HepG2 (cell line): Measurements from ENCODE around the gene PTGER4. TPM values are rescaled to one million over a fixed set of nuclear protein-coding genes. Genes with fewer than 3 reads are reported as not detected.

ENCODE experiments used
- ARID4A ChIP-seq: sonication (generic); formaldehyde crosslinking; IDR thresholded peaks from 2 replicates; pipeline ENCODE4 v1.5.0; 2020; ENCODE audit warnings: mild to moderate bottlenecking, missing genetic modification reagents, borderline replicate concordance
- FUBP1 ChIP-seq: sonication (generic); formaldehyde crosslinking; IDR thresholded peaks from 2 replicates; pipeline ENCODE4 v1.5.1; 2020; ENCODE audit warnings: missing genetic modification reagents, mild to moderate bottlenecking, borderline replicate concordance
- NR2F6 ChIP-seq, 2 experiments: IDR thresholded peaks; 2 replicates each; pipeline ENCODE4 v1.6.1; 2016; ENCODE audit warnings: antibody characterized with exemption in 1 of 2, mild to moderate bottlenecking in 1 of 2
- SP140L ChIP-seq: sonication (generic); formaldehyde crosslinking; IDR thresholded peaks from 2 replicates; pipeline ENCODE4 v1.4.0; 2020; ENCODE audit warnings: missing genetic modification reagents, borderline replicate concordance
- SSRP1 ChIP-seq: IDR thresholded peaks from 2 replicates; pipeline ENCODE4 v1.6.1; 2016; ENCODE audit warnings: control low read depth
- TBX3 ChIP-seq: fragments of 450-650 bp; IDR thresholded peaks from 2 replicates; pipeline ENCODE4 v1.6.1; 2017; ENCODE audit warnings: antibody characterized with exemption, mild to moderate bottlenecking, inconsistent platforms, borderline replicate concordance
- ZFP82 ChIP-seq: sonication (generic); formaldehyde crosslinking; IDR thresholded peaks from 2 replicates; pipeline ENCODE4 v1.5.1; 2020; ENCODE audit warnings: mild to moderate bottlenecking, missing genetic modification reagents, borderline replicate concordance
- ZNF446 ChIP-seq: sonication (generic); formaldehyde crosslinking; IDR thresholded peaks from 2 replicates; pipeline ENCODE4 v1.5.0; 2020; ENCODE audit warnings: mild to moderate bottlenecking, missing genetic modification reagents
- ZNF724P ChIP-seq: sonication (generic); formaldehyde crosslinking; IDR thresholded peaks from 2 replicates; pipeline ENCODE4 v1.8.0; 2022; ENCODE audit warnings: missing genetic modification reagents, borderline replicate concordance
- polyA plus RNA-seq, 8 experiments: library from polyadenylated mRNA; depleted of rRNA in 3 of 8; stranded (reverse) in 7 of 8; unstranded in 1 of 8; fragments of >200 nt; fragmentation: Illumina TruSeq in 4 of 8; extraction: Trizol in 4 of 8; gene quantifications; 2 replicates each; pipeline versions ENCODE4 v1.2.1 to v1.2.3, GENCODE V29; 2011 to 2016; ENCODE audit warnings: low read depth in 4 of 8, missing spikeins in 1 of 8, mixed read lengths in 1 of 8; ENCODE audit not compliant: insufficient read depth in 1 of 8
- total RNA-seq, 5 experiments: library from RNA; depleted of rRNA; stranded (reverse); fragments of >200 nt; fragmentation: Illumina TruSeq; extraction: Trizol; gene quantifications; 2 replicates each; pipeline ENCODE4 v1.2.3, GENCODE V29; 2016; ENCODE audit warnings: low read depth in 1 of 5
- TF ChIP-seq, protein P1 (sequence below): sonication (generic); formaldehyde crosslinking; IDR thresholded peaks from 2 replicates; pipeline ENCODE4 v1.4.0; 2020; ENCODE audit warnings: mild to moderate bottlenecking, missing genetic modification reagents
- TF ChIP-seq, protein P2 (sequence below): IDR thresholded peaks from 2 replicates; pipeline ENCODE4 v1.6.1; 2018; ENCODE audit warnings: missing genetic modification reagents

Gene PTGER4
- total and polyA plus RNA-seq, 2 of the 13 experiments (the other 11 are each of a cell fraction or from before 2014, with no cell fraction given) = 0.01 to 0.11 TPM

- TF ChIP-seq TBX3 (no peak), FUBP1 (CRISPR knock-in tag) (no peak), NR2F6 (IDR thresholded peaks at IDR 0.05) (no peak), NR2F6 (CRISPR knock-in tag; IDR thresholded peaks at IDR 0.05) (no peak), ZNF724P (CRISPR knock-in tag) (no peak), ZNF446 (CRISPR knock-in tag) (no peak), SP140L (CRISPR knock-in tag) (no peak), ARID4A (no peak), SSRP1 (CRISPR knock-in tag) (no peak), ZFP82 (CRISPR knock-in tag) (no peak)
- TF ChIP-seq, protein P1, sequence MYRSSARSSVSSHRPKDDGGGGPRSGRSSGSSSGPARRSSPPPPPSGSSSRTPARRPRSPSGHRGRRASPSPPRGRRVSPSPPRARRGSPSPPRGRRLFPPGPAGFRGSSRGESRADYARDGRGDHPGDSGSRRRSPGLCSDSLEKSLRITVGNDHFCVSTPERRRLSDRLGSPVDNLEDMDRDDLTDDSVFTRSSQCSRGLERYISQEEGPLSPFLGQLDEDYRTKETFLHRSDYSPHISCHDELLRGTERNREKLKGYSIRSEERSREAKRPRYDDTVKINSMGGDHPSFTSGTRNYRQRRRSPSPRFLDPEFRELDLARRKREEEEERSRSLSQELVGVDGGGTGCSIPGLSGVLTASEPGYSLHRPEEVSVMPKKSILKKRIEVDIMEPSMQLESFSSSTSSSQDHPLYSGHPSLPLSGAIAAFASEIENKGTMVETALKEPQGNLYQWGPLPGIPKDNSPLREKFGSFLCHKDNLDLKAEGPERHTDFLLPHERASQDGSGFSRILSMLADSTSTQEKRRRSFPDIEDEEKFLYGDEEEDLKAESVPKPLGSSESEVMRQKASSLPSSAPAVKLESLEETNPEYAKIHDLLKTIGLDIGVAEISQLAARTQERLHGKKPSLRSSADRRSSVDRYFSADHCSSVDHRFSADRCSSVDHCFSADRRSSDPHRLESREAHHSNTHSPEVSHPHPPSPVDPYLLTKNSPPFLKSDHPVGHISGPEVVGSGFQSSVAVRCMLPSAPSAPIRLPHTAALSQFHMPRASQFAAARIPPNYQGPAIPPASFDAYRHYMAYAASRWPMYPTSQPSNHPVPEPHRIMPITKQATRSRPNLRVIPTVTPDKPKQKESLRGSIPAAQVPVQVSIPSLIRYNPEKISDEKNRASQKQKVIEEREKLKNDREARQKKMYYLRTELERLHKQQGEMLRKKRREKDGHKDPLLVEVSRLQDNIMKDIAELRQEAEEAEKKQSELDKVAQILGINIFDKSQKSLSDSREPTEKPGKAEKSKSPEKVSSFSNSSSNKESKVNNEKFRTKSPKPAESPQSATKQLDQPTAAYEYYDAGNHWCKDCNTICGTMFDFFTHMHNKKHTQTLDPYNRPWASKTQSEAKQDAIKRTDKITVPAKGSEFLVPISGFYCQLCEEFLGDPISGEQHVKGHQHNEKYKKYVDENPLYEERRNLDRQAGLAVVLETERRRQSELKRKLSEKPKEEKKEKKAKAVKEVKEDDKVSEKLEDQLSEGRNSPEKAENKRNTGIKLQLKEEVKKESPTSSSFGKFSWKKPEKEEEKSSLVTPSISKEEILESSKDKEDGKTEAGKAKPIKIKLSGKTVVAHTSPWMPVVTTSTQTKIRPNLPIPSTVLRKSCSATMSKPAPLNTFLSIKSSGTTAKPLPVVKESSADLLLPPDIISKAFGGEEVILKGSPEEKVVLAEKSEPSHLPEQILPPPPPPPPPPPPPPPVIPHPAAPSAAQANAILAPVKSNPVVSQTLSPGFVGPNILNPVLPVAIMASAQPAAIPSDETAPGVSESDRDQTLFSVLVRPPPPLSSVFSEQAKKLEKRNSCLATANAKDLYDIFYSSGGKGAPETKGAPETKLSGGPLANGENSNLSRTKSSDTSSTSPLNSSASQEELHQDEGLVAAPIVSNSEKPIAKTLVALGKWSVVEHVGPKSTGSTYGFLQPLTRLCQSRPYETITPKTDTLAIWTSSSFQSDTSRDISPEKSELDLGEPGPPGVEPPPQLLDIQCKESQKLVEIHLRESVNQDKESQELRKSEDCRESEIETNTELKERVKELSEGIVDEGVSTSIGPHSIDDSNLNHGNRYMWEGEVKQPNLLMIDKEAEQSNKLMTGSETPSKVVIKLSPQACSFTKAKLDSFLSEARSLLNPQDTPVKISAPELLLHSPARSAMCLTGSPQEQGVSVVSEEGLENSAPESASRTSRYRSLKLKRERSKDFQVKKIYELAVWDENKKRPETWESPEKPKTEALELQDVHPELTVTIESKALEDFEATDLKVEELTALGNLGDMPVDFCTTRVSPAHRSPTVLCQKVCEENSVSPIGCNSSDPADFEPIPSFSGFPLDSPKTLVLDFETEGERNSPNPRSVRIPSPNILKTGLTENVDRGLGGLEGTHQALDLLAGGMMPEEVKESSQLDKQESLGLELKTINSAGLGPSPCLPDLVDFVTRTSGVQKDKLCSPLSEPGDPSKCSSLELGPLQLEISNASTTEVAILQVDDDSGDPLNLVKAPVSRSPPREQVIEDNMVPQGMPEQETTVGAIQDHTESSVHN = no peak
- TF ChIP-seq, protein P2, sequence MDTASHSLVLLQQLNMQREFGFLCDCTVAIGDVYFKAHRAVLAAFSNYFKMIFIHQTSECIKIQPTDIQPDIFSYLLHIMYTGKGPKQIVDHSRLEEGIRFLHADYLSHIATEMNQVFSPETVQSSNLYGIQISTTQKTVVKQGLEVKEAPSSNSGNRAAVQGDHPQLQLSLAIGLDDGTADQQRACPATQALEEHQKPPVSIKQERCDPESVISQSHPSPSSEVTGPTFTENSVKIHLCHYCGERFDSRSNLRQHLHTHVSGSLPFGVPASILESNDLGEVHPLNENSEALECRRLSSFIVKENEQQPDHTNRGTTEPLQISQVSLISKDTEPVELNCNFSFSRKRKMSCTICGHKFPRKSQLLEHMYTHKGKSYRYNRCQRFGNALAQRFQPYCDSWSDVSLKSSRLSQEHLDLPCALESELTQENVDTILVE (CRISPR knock-in tag) = no peak
These were observed 22.9 kb upstream of the PTGER4 start (continued) for GRCh38 chr5:40656766-40657165.
